Measurements from ENCODE around the gene CFAP65. TPM values are rescaled to one million over a fixed set of nuclear protein-coding genes. Genes with fewer than 3 reads are reported as not detected.

The CFAP65 gene
- total and polyA plus RNA-seq, 2 of the 13 experiments (the other 11 are each of a cell fraction or from before 2014, with no cell fraction given), result 0.05 TPM; not detected in 1

GRCh38 chr2:218962859-218963492 is 78.3 kb downstream of the CFAP65 start (continued):
- TF ChIP-seq, protein P1, sequence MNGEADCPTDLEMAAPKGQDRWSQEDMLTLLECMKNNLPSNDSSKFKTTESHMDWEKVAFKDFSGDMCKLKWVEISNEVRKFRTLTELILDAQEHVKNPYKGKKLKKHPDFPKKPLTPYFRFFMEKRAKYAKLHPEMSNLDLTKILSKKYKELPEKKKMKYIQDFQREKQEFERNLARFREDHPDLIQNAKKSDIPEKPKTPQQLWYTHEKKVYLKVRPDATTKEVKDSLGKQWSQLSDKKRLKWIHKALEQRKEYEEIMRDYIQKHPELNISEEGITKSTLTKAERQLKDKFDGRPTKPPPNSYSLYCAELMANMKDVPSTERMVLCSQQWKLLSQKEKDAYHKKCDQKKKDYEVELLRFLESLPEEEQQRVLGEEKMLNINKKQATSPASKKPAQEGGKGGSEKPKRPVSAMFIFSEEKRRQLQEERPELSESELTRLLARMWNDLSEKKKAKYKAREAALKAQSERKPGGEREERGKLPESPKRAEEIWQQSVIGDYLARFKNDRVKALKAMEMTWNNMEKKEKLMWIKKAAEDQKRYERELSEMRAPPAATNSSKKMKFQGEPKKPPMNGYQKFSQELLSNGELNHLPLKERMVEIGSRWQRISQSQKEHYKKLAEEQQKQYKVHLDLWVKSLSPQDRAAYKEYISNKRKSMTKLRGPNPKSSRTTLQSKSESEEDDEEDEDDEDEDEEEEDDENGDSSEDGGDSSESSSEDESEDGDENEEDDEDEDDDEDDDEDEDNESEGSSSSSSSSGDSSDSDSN (CRISPR knock-in tag; IDR thresholded peaks at IDR 0.05), result no peak
- TF ChIP-seq CREM (IDR thresholded peaks at IDR 0.05), result no peak
- TF ChIP-seq CREM (CRISPR knock-in tag; IDR thresholded peaks at IDR 0.05), result no peak; the same call in 1 of the 2 replicates
- peak; percentile 90 for TF ChIP-seq MEIS2 (CRISPR knock-in tag; IDR thresholded peaks at IDR 0.05)
- no peak for TF ChIP-seq ZNF569 (CRISPR knock-in tag; IDR thresholded peaks at IDR 0.05; ENCODE audit: borderline replicate concordance)
- TF ChIP-seq ZZZ3 (CRISPR knock-in tag; IDR thresholded peaks at IDR 0.05; ENCODE audit: borderline replicate concordance), result no peak
- TF ChIP-seq LCORL (IDR thresholded peaks at IDR 0.05), result no peak
- TF ChIP-seq LCORL (CRISPR knock-in tag; IDR thresholded peaks at IDR 0.05), result 0 out of 2 replicates have a peak, but pooled peaks have one; percentile 42
- no peak for TF ChIP-seq FOXK2 (IDR thresholded peaks at IDR 0.05)
- peak; percentile 72; the same call in 1 of the 2 replicates for TF ChIP-seq ZNF574 (CRISPR knock-in tag; IDR thresholded peaks at IDR 0.05)
- TF ChIP-seq ARID4A (CRISPR knock-in tag; IDR thresholded peaks at IDR 0.05; ENCODE audit: borderline replicate concordance), result peak; percentile 63; the same call in 1 of the 2 replicates
- TF ChIP-seq, protein P2, sequence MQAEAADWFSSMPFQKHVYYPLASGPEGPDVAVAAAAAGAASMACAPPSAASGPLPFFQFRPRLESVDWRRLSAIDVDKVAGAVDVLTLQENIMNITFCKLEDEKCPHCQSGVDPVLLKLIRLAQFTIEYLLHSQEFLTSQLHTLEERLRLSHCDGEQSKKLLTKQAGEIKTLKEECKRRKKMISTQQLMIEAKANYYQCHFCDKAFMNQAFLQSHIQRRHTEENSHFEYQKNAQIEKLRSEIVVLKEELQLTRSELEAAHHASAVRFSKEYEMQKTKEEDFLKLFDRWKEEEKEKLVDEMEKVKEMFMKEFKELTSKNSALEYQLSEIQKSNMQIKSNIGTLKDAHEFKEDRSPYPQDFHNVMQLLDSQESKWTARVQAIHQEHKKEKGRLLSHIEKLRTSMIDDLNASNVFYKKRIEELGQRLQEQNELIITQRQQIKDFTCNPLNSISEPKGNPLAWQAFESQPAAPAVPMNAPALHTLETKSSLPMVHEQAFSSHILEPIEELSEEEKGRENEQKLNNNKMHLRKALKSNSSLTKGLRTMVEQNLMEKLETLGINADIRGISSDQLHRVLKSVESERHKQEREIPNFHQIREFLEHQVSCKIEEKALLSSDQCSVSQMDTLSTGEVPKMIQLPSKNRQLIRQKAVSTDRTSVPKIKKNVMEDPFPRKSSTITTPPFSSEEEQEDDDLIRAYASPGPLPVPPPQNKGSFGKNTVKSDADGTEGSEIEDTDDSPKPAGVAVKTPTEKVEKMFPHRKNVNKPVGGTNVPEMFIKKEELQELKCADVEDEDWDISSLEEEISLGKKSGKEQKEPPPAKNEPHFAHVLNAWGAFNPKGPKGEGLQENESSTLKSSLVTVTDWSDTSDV (CRISPR knock-in tag; IDR thresholded peaks at IDR 0.05), result peak; percentile 93
- TF ChIP-seq ZNF883 (CRISPR knock-in tag; IDR thresholded peaks at IDR 0.05; ENCODE audit: not compliant biosample characterization), result peak; percentile 79
- no peak for TF ChIP-seq PAX8 (CRISPR knock-in tag; IDR thresholded peaks at IDR 0.05; ENCODE audit: borderline replicate concordance)
- TF ChIP-seq, protein P3, sequence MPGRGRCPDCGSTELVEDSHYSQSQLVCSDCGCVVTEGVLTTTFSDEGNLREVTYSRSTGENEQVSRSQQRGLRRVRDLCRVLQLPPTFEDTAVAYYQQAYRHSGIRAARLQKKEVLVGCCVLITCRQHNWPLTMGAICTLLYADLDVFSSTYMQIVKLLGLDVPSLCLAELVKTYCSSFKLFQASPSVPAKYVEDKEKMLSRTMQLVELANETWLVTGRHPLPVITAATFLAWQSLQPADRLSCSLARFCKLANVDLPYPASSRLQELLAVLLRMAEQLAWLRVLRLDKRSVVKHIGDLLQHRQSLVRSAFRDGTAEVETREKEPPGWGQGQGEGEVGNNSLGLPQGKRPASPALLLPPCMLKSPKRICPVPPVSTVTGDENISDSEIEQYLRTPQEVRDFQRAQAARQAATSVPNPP (CRISPR knock-in tag; IDR thresholded peaks at IDR 0.05), result peak; percentile 68; the same call in 1 of the 2 replicates
- no peak for TF ChIP-seq ZBTB8A (CRISPR knock-in tag; IDR thresholded peaks at IDR 0.05; ENCODE audit: borderline replicate concordance, low read depth)

All from HepG2 (cell line).